ENCODE data around the gene FRY.
A peak's percentile ranks its signal among the peaks of the same experiment; 100 is the strongest.

FRY gene

GRCh38 chr13:32017474-32017873, 14.1 kb upstream of the FRY start:
- DNase-seq: no peak

GRCh38 chr13:32019612-32020233, 11.9 kb upstream of the FRY start:
- DNase-seq: peak; percentile 69

- peak; percentile 19 for DNase-seq
These were observed 9.8 kb upstream of the FRY start for GRCh38 chr13:32021785-32022184.

- DNase-seq: peak; percentile 61
These were observed 9.3 kb upstream of the FRY start for GRCh38 chr13:32022311-32022710.

GRCh38 chr13:32023096-32023495, 8.5 kb upstream of the FRY start:
- DNase-seq: peak; percentile 17

- DNase-seq: peak; percentile 11
These were observed 7.9 kb upstream of the FRY start for GRCh38 chr13:32023698-32024097.

- DNase-seq: peak; percentile 30
These were observed 6.8 kb upstream of the FRY start for GRCh38 chr13:32024750-32025149.

- peak; percentile 95 for DNase-seq
These were observed 5.8 kb upstream of the FRY start for GRCh38 chr13:32025730-32026129.

GRCh38 chr13:32026623-32027022, 5.0 kb upstream of the FRY start:
- peak; percentile 62 for DNase-seq

- DNase-seq: peak; percentile 87
These were observed 2.9 kb upstream of the FRY start for GRCh38 chr13:32028711-32029110.

GRCh38 chr13:32029684-32030083, 1.9 kb upstream of the FRY start:
- DNase-seq: peak; percentile 62

GRCh38 chr13:32031815-32032370, 319 bp downstream of the FRY start:
- DNase-seq: peak; percentile 45

GRCh38 chr13:32032759-32033158, 1.2 kb downstream of the FRY start:
- peak; percentile 82 for DNase-seq

GRCh38 chr13:32033744-32034143, 2.2 kb downstream of the FRY start:
- peak; percentile 91 for DNase-seq

GRCh38 chr13:32035716-32036115, 4.1 kb downstream of the FRY start:
- DNase-seq: no peak

GRCh38 chr13:32036126-32036695, 4.6 kb downstream of the FRY start:
- DNase-seq: peak; percentile 39

- peak; percentile 75 for DNase-seq
These were observed 5.2 kb downstream of the FRY start for GRCh38 chr13:32036757-32037156.

GRCh38 chr13:32037471-32037870, 5.9 kb downstream of the FRY start:
- no peak for DNase-seq

- no peak for DNase-seq
These were observed 6.8 kb downstream of the FRY start for GRCh38 chr13:32038343-32038742.

GRCh38 chr13:32039056-32039455, 7.5 kb downstream of the FRY start:
- no peak for DNase-seq

- DNase-seq: no peak
These were observed 8.0 kb downstream of the FRY start for GRCh38 chr13:32039528-32039927.

- DNase-seq: no peak
These were observed 8.6 kb downstream of the FRY start for GRCh38 chr13:32040052-32040642.

- DNase-seq: no peak
These were observed 9.1 kb downstream of the FRY start for GRCh38 chr13:32040689-32041088.

- DNase-seq: no peak
These were observed 9.9 kb downstream of the FRY start for GRCh38 chr13:32041429-32041828.

All from NCI-H69 (cell line).